Right lobe of liver (tissue), 4 donors: Measurements from ENCODE around the gene MRPS14.

Experiments
- CTCF ChIP-seq, 4 donors: fragments of 200-600 bp in 3 of 4; fragments of 450-650 bp in 1 of 4; IDR thresholded peaks; one replicate each; pipeline versions ENCODE4 v1.5.1 to v1.8.0; 2016 to 2022; ENCODE audit warnings: antibody characterized with exemption in 4 of 4, mild to moderate bottlenecking in 2 of 4
- POLR2A ChIP-seq: fragments of 450-650 bp; IDR thresholded peaks from one replicate; pipeline ENCODE4 v1.6.1; 2017; ENCODE audit warnings: antibody characterized with exemption, mild to moderate bottlenecking
- donor health status: DM: no; HTN: no; CAD: no.
- donor health status: DM: no; HTN: no; CAD: no.
- donor health status: DM: no; HTN: yes; CAD: no.

- TF ChIP-seq CTCF (IDR thresholded peaks at IDR 0.05) (no peak), POLR2A (no peak)
Observed at GRCh38 chr1:174964972-174965361, 58.3 kb downstream of the MRPS14 start.
